ENCODE results near the gene BEX3.
"Not testable (repeated sequence)": the region's sequence is repeated elsewhere in the genome, so short reads cannot be mapped to it uniquely, and the experiment has no call there.

BEX3 gene

DNA sequence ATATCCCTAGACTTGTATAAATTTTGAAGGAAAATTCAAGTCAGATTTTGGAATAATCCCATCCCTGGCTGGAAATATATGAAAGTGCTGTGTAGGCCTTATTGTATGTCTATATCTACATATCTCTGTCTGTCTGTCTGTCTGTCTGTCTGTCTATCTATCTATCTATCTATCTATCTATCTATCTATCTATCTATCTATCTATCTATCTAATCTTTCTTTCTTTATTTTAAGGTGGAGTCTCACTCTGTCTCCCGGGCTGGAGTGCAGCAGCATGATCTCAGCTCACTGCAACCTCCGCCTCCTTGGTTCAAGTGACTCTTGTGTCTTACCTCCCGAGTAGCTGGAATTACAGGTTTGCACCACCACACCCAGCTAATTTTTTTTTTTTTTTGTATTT, 16.7 kb upstream of the BEX3 start:
- H3K9ac ChIP-seq (ENCODE audit: low read depth, low read length); H3K9me3 ChIP-seq (ENCODE audit: insufficient read depth, low read depth, low read length); H3K4me3 ChIP-seq (ENCODE audit: low read length); H3K27me3 ChIP-seq (ENCODE audit: insufficient read depth, low read length); H3K36me3 ChIP-seq (ENCODE audit: insufficient read depth, low read length); H3K27ac ChIP-seq (ENCODE audit: low read depth, low read length): not testable (repeated sequence)
- peaks cover 18% of the 10 kb centered on the region for H3K4me1 ChIP-seq (ENCODE audit: insufficient read depth, low read length)
- 94% methylated on average over 3 of the region's 3 CpGs for WGBS

DNA sequence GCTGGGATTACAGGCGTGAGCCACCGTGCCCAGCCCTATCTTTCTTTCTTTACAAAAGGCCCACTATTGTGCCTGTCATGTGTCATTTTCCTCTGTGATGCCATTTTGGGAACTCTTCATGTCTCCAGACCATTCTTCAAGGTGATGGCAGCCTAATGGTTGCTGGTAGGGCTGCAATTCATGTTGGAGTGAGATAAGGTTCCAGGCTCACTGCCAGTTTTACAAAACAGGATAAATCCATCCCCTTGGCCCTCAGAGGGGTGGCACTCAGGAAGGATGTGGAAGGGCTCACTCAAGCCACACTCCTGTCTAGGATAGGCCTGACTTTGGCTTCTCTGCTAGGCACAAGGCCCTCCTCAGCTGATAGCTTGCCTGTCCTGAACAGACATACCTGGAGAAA, 16.2 kb upstream of the BEX3 start:
- Histone ChIP-seq H3K9me3 (ENCODE audit: insufficient read depth, low read depth, low read length) (no peaks in the 10 kb centered on the region), H3K4me1 (ENCODE audit: insufficient read depth, low read length) (peaks cover 18% of the 10 kb centered on the region), H3K4me3 (ENCODE audit: low read length) (no peak overlapping the region), H3K9ac (ENCODE audit: low read depth, low read length) (no peak overlapping the region), H3K36me3 (ENCODE audit: insufficient read depth, low read length) (peaks cover 9% of the 10 kb centered on the region), H3K27me3 (ENCODE audit: insufficient read depth, low read length) (no peaks in the 10 kb centered on the region), H3K27ac (ENCODE audit: low read depth, low read length) (no peak overlapping the region)
- 91% methylated on average over 2 of the region's 2 CpGs for WGBS

DNA sequence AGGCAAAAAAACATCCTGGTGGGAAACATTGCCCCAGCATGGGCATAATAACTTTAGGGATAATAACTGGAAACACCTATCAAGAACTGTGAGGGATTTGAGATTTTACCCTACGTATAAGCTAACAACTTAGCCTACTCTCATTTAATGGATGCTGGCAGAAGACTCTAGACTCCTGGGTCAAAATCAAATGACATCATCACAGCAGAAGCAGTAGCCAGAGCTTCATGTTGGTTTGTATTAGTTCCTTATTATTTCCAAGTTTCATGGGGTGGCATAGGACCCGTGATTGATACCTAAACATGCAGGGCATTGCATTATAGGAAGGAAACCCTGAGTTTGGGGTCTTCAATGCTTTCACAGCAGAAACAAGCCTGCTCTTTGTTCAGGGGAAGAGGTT, 15.4 kb upstream of the BEX3 start:
- Histone ChIP-seq H3K9me3 (ENCODE audit: insufficient read depth, low read depth, low read length) (no peaks in the 10 kb centered on the region), H3K4me1 (ENCODE audit: insufficient read depth, low read length) (peaks cover 18% of the 10 kb centered on the region), H3K27ac (ENCODE audit: low read depth, low read length) (no peak overlapping the region), H3K4me3 (ENCODE audit: low read length) (no peak overlapping the region), H3K27me3 (ENCODE audit: insufficient read depth, low read length) (no peaks in the 10 kb centered on the region), H3K36me3 (ENCODE audit: insufficient read depth, low read length) (peaks cover 9% of the 10 kb centered on the region), H3K9ac (ENCODE audit: low read depth, low read length) (no peak overlapping the region)
- WGBS = 90% methylated on average over 2 of the region's 2 CpGs

DNA sequence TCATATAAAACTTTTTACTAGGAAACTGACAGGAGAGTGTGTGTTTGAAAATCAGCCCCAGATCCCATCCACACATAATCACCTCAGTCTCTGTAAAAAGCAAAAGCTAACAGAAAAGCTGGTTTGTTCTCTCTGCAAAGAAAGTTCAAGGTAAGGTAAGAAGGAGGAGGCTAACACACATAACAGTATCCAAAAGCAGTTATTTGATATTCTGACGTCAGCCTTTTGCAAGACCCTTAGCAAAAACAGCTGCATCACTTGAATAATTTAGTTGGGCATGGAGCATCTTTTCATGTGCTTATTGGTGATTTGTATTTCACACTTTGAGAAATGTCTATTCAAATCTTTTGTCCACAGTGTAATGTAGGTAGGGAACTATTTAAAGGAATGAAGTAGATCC, 14.5 kb upstream of the BEX3 start:
- Histone ChIP-seq H3K4me1 (ENCODE audit: insufficient read depth, low read length) (peaks cover 18% of the 10 kb centered on the region), H3K4me3 (ENCODE audit: low read length) (no peak overlapping the region), H3K36me3 (ENCODE audit: insufficient read depth, low read length) (peaks cover 9% of the 10 kb centered on the region), H3K27me3 (ENCODE audit: insufficient read depth, low read length) (no peaks in the 10 kb centered on the region), H3K9ac (ENCODE audit: low read depth, low read length) (no peak overlapping the region), H3K9me3 (ENCODE audit: insufficient read depth, low read depth, low read length) (no peaks in the 10 kb centered on the region), H3K27ac (ENCODE audit: low read depth, low read length) (no peak overlapping the region)
- no CpG with 5 or more reads among the region's 1 CpG for WGBS

DNA sequence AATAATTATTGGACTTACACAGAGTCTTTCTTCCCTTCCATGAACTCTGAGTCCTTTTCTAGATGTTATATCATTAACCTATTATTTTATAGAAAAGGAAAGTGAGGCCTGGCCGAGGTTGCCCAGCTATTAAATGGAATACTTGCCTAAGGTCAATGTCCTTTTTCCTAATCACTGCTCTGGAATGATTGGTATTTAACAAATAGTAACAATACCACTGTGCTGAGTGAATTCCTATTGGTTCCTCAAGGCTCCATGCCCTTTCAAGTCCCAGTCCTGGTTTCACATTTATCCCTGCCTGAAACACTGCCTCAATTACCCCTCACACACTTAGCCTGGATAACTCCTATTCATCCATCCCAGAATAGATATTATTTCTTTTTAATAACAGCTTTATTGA, 13.9 kb upstream of the BEX3 start:
- H3K9me3 ChIP-seq (ENCODE audit: insufficient read depth, low read depth, low read length) = no peaks in the 10 kb centered on the region
- H3K4me3 ChIP-seq (ENCODE audit: low read length) = no peak overlapping the region
- no peaks in the 10 kb centered on the region for H3K27me3 ChIP-seq (ENCODE audit: insufficient read depth, low read length)
- WGBS = no CpG with 5 or more reads among the region's 1 CpG
- peaks cover 9% of the 10 kb centered on the region for H3K36me3 ChIP-seq (ENCODE audit: insufficient read depth, low read length)
- H3K9ac ChIP-seq (ENCODE audit: low read depth, low read length) = no peak overlapping the region
- peaks cover 20% of the 10 kb centered on the region for H3K4me1 ChIP-seq (ENCODE audit: insufficient read depth, low read length)
- no peak overlapping the region for H3K27ac ChIP-seq (ENCODE audit: low read depth, low read length)

DNA sequence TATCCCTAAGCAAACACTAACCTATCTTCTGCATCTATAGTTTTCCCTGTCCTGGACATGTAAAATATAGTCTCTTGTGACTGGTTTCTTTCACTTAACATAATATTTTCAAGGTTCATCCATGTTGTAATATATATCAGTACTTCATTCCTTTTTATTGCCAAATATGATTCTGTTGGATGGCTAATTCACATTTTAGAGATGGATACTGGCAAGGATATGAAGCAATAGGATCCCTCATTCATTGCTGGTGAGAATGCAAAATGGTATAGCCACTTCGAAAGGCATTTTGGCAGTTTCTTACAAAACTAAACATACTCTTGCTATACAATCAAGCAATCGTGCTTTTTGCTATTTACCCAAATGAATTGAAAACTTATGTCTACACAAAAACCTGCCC, 13.3 kb upstream of the BEX3 start:
- H3K4me1 ChIP-seq (ENCODE audit: insufficient read depth, low read length) = peaks cover 25% of the 10 kb centered on the region
- H3K9ac ChIP-seq (ENCODE audit: low read depth, low read length) = no peak overlapping the region
- peaks cover 3% of the 10 kb centered on the region for H3K36me3 ChIP-seq (ENCODE audit: insufficient read depth, low read length)
- H3K4me3 ChIP-seq (ENCODE audit: low read length) = no peak overlapping the region
- WGBS = 91% methylated on average over 2 of the region's 2 CpGs
- H3K27me3 ChIP-seq (ENCODE audit: insufficient read depth, low read length) = no peaks in the 10 kb centered on the region
- no peak overlapping the region for H3K27ac ChIP-seq (ENCODE audit: low read depth, low read length)
- no peaks in the 10 kb centered on the region for H3K9me3 ChIP-seq (ENCODE audit: insufficient read depth, low read depth, low read length)

DNA sequence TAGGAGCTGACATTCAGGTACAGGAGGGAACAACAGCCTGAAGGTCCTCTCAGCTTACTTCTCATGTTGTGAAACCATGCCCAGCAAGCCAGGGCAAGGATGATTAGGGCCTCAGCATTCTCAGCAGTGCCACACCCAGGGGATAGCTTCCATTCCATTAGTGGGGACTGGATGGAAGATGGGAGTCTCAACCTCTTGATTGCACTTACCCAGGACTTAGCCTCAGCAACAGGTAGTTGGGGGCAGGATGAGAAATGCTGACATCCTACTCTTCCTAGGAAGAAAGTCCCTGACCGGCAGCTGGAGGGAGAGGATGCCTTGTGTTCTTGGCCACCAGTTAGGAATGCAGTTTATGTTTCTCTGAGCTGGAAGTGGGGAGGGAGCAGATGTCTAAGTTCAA, 8.8 kb upstream of the BEX3 start:
- H3K27ac ChIP-seq (ENCODE audit: low read depth, low read length) = no peak overlapping the region
- peaks cover 15% of the 10 kb centered on the region; the same call in 1 of the 2 replicates for H3K4me1 ChIP-seq (ENCODE audit: insufficient read depth, low read length)
- no peak overlapping the region for H3K9ac ChIP-seq (ENCODE audit: low read depth, low read length)
- no peaks in the 10 kb centered on the region for H3K9me3 ChIP-seq (ENCODE audit: insufficient read depth, low read depth, low read length)
- WGBS = 36% methylated on average over 1 of the region's 1 CpG
- H3K27me3 ChIP-seq (ENCODE audit: insufficient read depth, low read length) = no peaks in the 10 kb centered on the region
- no peak overlapping the region for H3K4me3 ChIP-seq (ENCODE audit: low read length)
- H3K36me3 ChIP-seq (ENCODE audit: insufficient read depth, low read length) = no peaks in the 10 kb centered on the region

DNA sequence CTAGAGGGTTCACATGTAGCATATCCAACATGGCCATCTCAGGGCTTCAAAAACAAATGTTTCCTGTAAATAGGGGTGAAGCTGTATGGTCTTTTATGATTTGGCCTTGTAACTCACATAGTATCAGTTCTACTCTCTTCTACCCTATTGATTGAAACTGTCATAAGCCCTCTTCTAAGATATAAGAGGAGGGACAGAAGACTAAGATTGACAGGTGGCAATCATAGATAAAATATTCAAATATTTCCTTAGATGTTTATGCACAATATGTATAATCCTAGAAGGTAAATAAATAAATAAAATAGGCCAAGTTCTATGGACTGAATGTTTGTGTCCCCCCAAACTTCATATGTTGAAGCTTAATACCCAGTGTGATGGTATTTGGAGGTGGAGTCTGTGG, 6.9 kb upstream of the BEX3 start:
- no peak overlapping the region for H3K9ac ChIP-seq (ENCODE audit: low read depth, low read length)
- H3K9me3 ChIP-seq (ENCODE audit: insufficient read depth, low read depth, low read length) = no peaks in the 10 kb centered on the region
- H3K4me1 ChIP-seq (ENCODE audit: insufficient read depth, low read length) = 0 out of 2 replicates have a peak, but pooled peaks cover 10% of the 10 kb centered on the region

DNA sequence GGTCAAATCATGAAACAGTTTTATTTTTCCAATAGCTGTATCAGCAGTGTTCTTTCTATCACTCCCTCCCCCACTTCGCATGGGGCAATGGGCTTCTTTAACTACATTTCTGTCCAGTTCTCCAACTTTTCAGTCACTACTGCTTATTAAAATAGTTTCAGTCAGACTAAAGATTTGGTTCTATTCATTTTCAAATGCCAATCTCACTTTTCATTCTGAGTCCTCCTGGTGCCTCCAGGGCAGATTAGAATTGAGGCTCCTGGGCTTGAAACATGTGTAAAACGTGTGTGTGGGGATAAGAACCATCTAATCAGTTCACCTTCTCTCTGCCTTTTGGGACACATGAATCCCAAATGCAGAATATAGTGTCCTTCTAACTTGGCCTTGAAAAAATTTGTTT, 3.5 kb upstream of the BEX3 start:
- no peak overlapping the region for H3K27ac ChIP-seq (ENCODE audit: low read depth, low read length)
- H3K4me3 ChIP-seq (ENCODE audit: low read length) = no peak overlapping the region
- 85% methylated on average over 1 of the region's 2 CpGs for WGBS
- H3K9ac ChIP-seq (ENCODE audit: low read depth, low read length) = no peak overlapping the region
- no peaks in the 10 kb centered on the region for H3K9me3 ChIP-seq (ENCODE audit: insufficient read depth, low read depth, low read length)
- peaks cover 7% of the 10 kb centered on the region for H3K36me3 ChIP-seq (ENCODE audit: insufficient read depth, low read length)
- no peaks in the 10 kb centered on the region for H3K27me3 ChIP-seq (ENCODE audit: insufficient read depth, low read length)
- 0 out of 2 replicates have a peak, but pooled peaks cover 7% of the 10 kb centered on the region for H3K4me1 ChIP-seq (ENCODE audit: insufficient read depth, low read length)

More for the DNA sequence above, 6.9 kb upstream of the BEX3 start:
- no peak overlapping the region for H3K4me3 ChIP-seq (ENCODE audit: low read length)
- no peaks in the 10 kb centered on the region for H3K36me3 ChIP-seq (ENCODE audit: insufficient read depth, low read length)
- no peak overlapping the region for H3K27ac ChIP-seq (ENCODE audit: low read depth, low read length)
- H3K27me3 ChIP-seq (ENCODE audit: insufficient read depth, low read length) = no peaks in the 10 kb centered on the region

DNA sequence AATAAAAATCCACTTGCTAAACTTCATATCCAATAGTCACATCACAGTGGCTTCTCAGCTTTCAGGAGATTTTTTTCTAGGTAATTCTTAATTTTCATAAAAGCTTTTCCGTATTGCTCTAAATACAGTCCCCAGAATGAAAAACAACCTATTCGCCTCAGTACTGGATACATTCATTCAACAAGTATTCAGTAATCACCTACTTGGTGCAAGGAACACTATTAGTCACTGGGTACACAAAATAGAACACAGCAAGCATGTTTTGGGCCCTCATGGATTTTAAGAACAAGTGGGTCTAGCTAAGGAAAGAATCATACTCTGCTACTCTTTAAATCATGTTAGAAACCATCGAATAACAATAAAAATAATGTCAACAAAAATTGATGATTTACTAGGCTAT, 2.8 kb upstream of the BEX3 start:
- 100% methylated on average over 2 of the region's 3 CpGs for WGBS
- H3K4me1 ChIP-seq (ENCODE audit: insufficient read depth, low read length) = 0 out of 2 replicates have a peak, but pooled peaks cover 6% of the 10 kb centered on the region
- H3K9ac ChIP-seq (ENCODE audit: low read depth, low read length) = no peak overlapping the region
- H3K27me3 ChIP-seq (ENCODE audit: insufficient read depth, low read length) = no peaks in the 10 kb centered on the region
- H3K9me3 ChIP-seq (ENCODE audit: insufficient read depth, low read depth, low read length) = no peaks in the 10 kb centered on the region
- no peak overlapping the region for H3K4me3 ChIP-seq (ENCODE audit: low read length)
- no peak overlapping the region for H3K27ac ChIP-seq (ENCODE audit: low read depth, low read length)
- H3K36me3 ChIP-seq (ENCODE audit: insufficient read depth, low read length) = peaks cover 14% of the 10 kb centered on the region

DNA sequence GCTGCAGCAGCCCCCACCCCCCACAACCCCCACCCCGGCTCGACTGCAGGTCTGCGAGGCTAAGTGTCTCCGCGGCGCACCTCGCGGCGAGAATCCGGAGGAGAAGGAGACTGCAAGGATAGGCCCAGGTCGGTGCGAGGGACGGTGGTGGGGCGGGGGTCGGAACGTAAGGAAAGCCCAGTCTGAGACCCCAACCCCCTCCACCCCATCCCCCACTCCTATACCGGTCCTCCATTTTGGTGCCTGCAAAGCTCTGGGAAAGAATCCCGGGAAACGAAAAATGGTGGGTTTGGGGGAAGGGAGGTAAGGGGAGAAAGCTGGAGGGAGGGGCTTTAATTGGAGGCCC, 614 bp downstream of the BEX3 start:
- Histone ChIP-seq H3K36me3 (ENCODE audit: insufficient read depth, low read length) (peaks cover 35% of the 10 kb centered on the region), H3K9ac (ENCODE audit: low read depth, low read length) (peak overlapping the region; percentile 90), H3K4me1 (ENCODE audit: insufficient read depth, low read length) (0 out of 2 replicates have a peak, but pooled peaks cover 6% of the 10 kb centered on the region), H3K9me3 (ENCODE audit: insufficient read depth, low read depth, low read length) (no peaks in the 10 kb centered on the region), H3K27me3 (ENCODE audit: insufficient read depth, low read length) (no peaks in the 10 kb centered on the region), H3K4me3 (ENCODE audit: low read length) (peak overlapping the region; percentile 77), H3K27ac (ENCODE audit: low read depth, low read length) (peak overlapping the region; percentile 98)
- WGBS = 0% methylated on average over 2 of the region's 19 CpGs

DNA sequence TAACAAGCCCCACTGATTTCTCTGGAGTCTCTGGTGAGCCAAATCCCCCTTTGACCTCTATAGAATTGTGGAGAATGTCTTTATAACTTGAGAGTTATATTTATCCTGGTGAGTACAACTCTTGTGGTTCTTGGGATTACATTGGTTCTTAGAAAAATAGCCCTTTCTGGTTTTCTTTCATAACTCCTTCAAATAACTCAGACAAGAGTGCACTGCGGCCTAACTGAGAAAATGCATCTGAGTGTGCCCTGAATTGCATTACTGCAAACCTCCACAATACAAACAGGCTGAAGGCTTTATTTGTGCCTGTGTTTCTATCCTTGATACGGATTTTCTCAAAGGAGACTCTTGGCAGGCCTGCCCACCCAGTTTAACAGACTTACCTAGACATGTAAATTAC, 2.7 kb downstream of the BEX3 start:
- Histone ChIP-seq H3K36me3 (ENCODE audit: insufficient read depth, low read length) (peaks cover 35% of the 10 kb centered on the region), H3K27me3 (ENCODE audit: insufficient read depth, low read length) (no peaks in the 10 kb centered on the region), H3K9ac (ENCODE audit: low read depth, low read length) (no peak overlapping the region), H3K27ac (ENCODE audit: low read depth, low read length) (no peak overlapping the region), H3K4me3 (ENCODE audit: low read length) (no peak overlapping the region), H3K4me1 (ENCODE audit: insufficient read depth, low read length) (0 out of 2 replicates have a peak, but pooled peaks cover 6% of the 10 kb centered on the region), H3K9me3 (ENCODE audit: insufficient read depth, low read depth, low read length) (no peaks in the 10 kb centered on the region)
- WGBS = 89% methylated on average over 2 of the region's 2 CpGs

All from HUES64 (cell line).